GM18520 (cell line): ENCODE measurements around the gene TMIE.
"Not testable (repeated sequence)": the region's sequence is repeated elsewhere in the genome, so short reads cannot be mapped to it uniquely, and the experiment has no call there.

ENCODE experiments used
- ATAC-seq: cut with Tn5 transposase; IDR thresholded peaks from one replicate; pipeline ENCODE4 v1.9.1; 2021; ENCODE audit not compliant: unreplicated experiment

TMIE gene

GRCh38 chr3:46719044-46719565 lies 17.9 kb downstream of the TMIE start:
- ATAC-seq, result no peak

- no peak for ATAC-seq
These were observed 18.6 kb downstream of the TMIE start for GRCh38 chr3:46719735-46720271.

GRCh38 chr3:46721009-46721408 lies 19.8 kb downstream of the TMIE start:
- ATAC-seq, result no peak

GRCh38 chr3:46722443-46722842 lies 21.3 kb downstream of the TMIE start:
- ATAC-seq, result no peak

GRCh38 chr3:46724424-46724823 lies 23.2 kb downstream of the TMIE start:
- ATAC-seq, result no peak

GRCh38 chr3:46725621-46726314 lies 24.6 kb downstream of the TMIE start:
- ATAC-seq, result no peak

- no peak for ATAC-seq
These were observed 27.8 kb downstream of the TMIE start for GRCh38 chr3:46729038-46729437.

GRCh38 chr3:46730819-46731218 lies 29.6 kb downstream of the TMIE start:
- ATAC-seq, result no peak

GRCh38 chr3:46731795-46732194 lies 30.6 kb downstream of the TMIE start:
- no peak for ATAC-seq

- ATAC-seq, result no peak
These were observed 32.0 kb downstream of the TMIE start for GRCh38 chr3:46733026-46733800.

GRCh38 chr3:46734773-46735172 lies 33.6 kb downstream of the TMIE start:
- no peak for ATAC-seq

- ATAC-seq, result no peak
These were observed 35.0 kb downstream of the TMIE start for GRCh38 chr3:46736006-46736872.

GRCh38 chr3:46737329-46737731 lies 36.1 kb downstream of the TMIE start:
- ATAC-seq, result no peak

GRCh38 chr3:46739565-46739964 lies 38.4 kb downstream of the TMIE start:
- ATAC-seq, result not testable (repeated sequence)

GRCh38 chr3:46742992-46743585 lies 41.9 kb downstream of the TMIE start:
- no peak for ATAC-seq

- ATAC-seq, result no peak
These were observed 45.5 kb downstream of the TMIE start for GRCh38 chr3:46746711-46747110.

- ATAC-seq, result no peak
These were observed 47.0 kb downstream of the TMIE start for GRCh38 chr3:46748170-46748569.

GRCh38 chr3:46749129-46749528 lies 47.9 kb downstream of the TMIE start:
- ATAC-seq, result no peak

GRCh38 chr3:46750555-46751038 lies 49.4 kb downstream of the TMIE start:
- no peak for ATAC-seq

GRCh38 chr3:46753127-46753526 lies 51.9 kb downstream of the TMIE start:
- ATAC-seq, result not testable (repeated sequence)
